ENCODE data around the gene LRPAP1.

Gene LRPAP1

DNA sequence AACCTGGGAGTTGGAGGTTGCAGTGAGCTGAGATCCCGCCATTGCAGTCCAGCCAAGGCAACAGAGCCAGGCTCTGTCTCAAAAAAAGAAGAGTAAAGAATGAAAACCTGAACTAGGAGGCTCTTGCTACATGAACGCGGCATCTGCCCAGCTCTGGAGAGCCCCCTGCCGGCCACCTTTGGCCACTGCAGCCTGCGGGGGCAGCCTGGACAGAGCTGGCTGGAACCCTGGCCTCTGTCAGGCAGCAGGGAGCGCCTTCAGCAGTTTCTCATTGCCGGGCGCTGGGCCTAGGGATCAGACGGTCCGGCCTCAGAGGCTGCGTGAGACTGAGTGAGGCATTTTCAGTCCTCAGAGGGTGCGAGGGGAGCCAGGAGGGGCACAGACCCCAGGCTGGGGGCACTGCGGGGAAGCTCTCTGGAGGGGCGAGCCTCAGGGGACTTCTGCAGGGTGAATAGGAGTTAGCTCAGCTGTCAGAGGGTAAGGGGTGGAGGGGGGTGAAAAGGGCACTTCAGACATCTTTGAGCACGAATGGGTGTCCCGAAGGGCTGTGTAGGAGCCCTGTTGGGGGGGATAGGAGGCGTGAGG, 51.6 kb downstream of the LRPAP1 start:
- peak; percentile 81 for ATAC-seq
- no peak for TF ChIP-seq ZNF70 (CRISPR knock-in tag; IDR thresholded peaks at IDR 0.05)
- TF ChIP-seq, protein P1, sequence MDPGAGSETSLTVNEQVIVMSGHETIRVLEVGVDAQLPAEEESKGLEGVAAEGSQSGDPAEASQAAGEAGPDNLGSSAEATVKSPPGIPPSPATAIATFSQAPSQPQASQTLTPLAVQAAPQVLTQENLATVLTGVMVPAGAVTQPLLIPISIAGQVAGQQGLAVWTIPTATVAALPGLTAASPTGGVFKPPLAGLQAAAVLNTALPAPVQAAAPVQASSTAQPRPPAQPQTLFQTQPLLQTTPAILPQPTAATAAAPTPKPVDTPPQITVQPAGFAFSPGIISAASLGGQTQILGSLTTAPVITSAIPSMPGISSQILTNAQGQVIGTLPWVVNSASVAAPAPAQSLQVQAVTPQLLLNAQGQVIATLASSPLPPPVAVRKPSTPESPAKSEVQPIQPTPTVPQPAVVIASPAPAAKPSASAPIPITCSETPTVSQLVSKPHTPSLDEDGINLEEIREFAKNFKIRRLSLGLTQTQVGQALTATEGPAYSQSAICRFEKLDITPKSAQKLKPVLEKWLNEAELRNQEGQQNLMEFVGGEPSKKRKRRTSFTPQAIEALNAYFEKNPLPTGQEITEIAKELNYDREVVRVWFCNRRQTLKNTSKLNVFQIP (CRISPR knock-in tag; IDR thresholded peaks at IDR 0.05; ENCODE audit: borderline replicate concordance, low read depth), result no peak
- TF ChIP-seq, protein P2, sequence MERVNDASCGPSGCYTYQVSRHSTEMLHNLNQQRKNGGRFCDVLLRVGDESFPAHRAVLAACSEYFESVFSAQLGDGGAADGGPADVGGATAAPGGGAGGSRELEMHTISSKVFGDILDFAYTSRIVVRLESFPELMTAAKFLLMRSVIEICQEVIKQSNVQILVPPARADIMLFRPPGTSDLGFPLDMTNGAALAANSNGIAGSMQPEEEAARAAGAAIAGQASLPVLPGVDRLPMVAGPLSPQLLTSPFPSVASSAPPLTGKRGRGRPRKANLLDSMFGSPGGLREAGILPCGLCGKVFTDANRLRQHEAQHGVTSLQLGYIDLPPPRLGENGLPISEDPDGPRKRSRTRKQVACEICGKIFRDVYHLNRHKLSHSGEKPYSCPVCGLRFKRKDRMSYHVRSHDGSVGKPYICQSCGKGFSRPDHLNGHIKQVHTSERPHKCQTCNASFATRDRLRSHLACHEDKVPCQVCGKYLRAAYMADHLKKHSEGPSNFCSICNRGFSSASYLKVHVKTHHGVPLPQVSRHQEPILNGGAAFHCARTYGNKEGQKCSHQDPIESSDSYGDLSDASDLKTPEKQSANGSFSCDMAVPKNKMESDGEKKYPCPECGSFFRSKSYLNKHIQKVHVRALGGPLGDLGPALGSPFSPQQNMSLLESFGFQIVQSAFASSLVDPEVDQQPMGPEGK (CRISPR knock-in tag; IDR thresholded peaks at IDR 0.05; ENCODE audit: borderline replicate concordance), result no peak
- TF ChIP-seq ZFP3 (CRISPR knock-in tag; IDR thresholded peaks at IDR 0.05), result peak; percentile 93

DNA sequence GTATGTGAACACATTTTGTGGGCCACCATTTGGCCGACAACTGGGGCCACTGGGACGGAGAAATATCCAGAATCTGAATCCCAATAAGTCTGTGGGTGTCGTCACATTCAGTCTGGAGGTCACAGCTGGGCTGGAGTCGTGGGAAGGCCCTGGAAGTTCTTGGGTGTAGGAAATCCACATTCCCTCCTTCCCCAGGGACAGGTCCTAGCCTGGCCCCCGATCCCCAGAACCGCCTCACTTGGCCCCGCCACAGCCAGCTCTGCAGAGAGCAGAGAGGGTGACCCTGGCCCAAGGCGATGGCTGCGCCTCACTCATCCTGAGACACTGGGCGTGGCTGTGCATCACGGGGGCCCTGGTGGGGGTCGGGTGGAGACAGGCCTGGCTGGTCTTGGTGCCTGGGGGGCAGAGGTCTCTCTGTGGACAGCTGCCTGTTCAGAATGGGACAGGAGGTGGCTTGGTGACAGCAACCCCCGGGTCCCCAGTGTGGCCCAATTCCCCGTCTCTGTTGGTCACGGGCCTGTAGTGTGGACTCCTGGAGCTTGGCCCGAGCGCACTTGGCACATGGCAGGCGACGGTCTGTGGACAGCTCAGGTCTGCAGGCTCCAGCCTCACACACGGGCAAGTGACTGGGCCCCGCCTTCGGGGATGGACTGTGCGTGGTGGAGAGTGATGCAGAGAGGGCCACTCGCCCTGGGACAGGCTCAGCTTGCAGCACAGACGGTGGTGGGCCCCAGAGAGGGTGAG, 52.7 kb downstream of the LRPAP1 start:
- ATAC-seq, result no peak
- no peak for TF ChIP-seq RARB (CRISPR knock-in tag; IDR thresholded peaks at IDR 0.05)
- no peak for TF ChIP-seq TOX (CRISPR knock-in tag; IDR thresholded peaks at IDR 0.05; ENCODE audit: borderline replicate concordance)
- TF ChIP-seq, protein P3, sequence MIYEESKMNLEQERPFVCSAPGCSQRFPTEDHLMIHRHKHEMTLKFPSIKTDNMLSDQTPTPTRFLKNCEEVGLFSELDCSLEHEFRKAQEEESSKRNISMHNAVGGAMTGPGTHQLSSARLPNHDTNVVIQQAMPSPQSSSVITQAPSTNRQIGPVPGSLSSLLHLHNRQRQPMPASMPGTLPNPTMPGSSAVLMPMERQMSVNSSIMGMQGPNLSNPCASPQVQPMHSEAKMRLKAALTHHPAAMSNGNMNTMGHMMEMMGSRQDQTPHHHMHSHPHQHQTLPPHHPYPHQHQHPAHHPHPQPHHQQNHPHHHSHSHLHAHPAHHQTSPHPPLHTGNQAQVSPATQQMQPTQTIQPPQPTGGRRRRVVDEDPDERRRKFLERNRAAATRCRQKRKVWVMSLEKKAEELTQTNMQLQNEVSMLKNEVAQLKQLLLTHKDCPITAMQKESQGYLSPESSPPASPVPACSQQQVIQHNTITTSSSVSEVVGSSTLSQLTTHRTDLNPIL (CRISPR knock-in tag; IDR thresholded peaks at IDR 0.05; ENCODE audit: low read depth), result no peak
- no peak for TF ChIP-seq ZFP30 (CRISPR knock-in tag; IDR thresholded peaks at IDR 0.05)
- no peak for TF ChIP-seq BACH2 (CRISPR knock-in tag; IDR thresholded peaks at IDR 0.05; ENCODE audit: borderline replicate concordance)

DNA sequence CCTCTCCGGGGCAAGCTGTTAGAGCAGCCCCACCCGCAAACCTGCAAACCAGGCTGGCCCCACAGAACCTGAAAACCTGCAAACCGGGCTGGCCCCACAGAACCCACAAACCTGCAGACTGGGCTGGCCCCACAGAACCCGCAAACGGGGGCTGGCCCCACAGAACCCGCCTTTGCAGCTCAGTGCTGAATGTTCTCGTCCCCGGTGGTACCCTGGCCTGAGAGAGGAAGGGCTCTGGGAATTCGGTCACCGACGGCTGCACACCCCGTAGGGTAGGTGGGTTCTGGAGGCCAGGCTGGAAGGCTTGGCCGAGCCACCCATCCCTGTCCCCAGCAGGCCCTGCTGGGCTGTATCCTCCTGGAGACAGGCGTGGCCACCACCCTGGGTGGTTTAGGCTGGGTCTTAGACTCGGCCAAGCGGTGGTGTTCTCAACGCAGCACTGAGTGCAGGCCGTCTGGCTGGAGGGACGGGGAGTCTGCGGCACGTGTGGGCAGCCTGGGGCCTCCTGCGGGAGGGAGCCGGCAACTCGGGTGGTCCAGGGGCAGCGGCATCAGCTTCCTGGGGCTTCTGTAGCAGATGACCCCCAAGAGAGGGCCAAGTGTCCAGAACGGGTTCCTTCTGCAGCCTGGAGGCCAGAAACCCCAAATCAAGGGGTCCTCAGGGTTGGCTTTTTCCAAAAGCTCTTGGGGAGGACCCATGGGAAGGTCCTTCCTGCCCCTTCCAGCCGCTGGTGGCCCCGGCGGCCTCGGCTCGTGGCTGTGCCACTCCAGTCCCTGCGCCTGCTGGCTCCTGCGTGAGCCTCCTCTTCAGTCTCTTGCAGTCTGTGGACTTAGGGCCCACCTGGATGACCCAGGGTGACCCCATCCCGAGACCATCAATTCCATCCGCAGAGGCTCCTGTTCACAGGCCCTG, 53.5 kb downstream of the LRPAP1 start:
- ATAC-seq, result no peak
- TF ChIP-seq ZC3H10 (CRISPR knock-in tag; IDR thresholded peaks at IDR 0.05) (no peak), ZFP30 (CRISPR knock-in tag; IDR thresholded peaks at IDR 0.05) (no peak), ZNF8 (CRISPR knock-in tag; IDR thresholded peaks at IDR 0.05) (no peak), TOX (CRISPR knock-in tag; IDR thresholded peaks at IDR 0.05; ENCODE audit: borderline replicate concordance) (no peak), BACH2 (CRISPR knock-in tag; IDR thresholded peaks at IDR 0.05; ENCODE audit: borderline replicate concordance) (no peak), ESRRG (CRISPR knock-in tag; IDR thresholded peaks at IDR 0.05) (no peak), ZNF70 (CRISPR knock-in tag; IDR thresholded peaks at IDR 0.05) (no peak), PPARA (CRISPR knock-in tag; IDR thresholded peaks at IDR 0.05; ENCODE audit: borderline replicate concordance) (no peak), ISL1 (CRISPR knock-in tag; IDR thresholded peaks at IDR 0.05) (no peak), GLIS3 (CRISPR knock-in tag; IDR thresholded peaks at IDR 0.05) (no peak)
- TF ChIP-seq, protein P3 (CRISPR knock-in tag; IDR thresholded peaks at IDR 0.05; ENCODE audit: low read depth), result no peak

DNA sequence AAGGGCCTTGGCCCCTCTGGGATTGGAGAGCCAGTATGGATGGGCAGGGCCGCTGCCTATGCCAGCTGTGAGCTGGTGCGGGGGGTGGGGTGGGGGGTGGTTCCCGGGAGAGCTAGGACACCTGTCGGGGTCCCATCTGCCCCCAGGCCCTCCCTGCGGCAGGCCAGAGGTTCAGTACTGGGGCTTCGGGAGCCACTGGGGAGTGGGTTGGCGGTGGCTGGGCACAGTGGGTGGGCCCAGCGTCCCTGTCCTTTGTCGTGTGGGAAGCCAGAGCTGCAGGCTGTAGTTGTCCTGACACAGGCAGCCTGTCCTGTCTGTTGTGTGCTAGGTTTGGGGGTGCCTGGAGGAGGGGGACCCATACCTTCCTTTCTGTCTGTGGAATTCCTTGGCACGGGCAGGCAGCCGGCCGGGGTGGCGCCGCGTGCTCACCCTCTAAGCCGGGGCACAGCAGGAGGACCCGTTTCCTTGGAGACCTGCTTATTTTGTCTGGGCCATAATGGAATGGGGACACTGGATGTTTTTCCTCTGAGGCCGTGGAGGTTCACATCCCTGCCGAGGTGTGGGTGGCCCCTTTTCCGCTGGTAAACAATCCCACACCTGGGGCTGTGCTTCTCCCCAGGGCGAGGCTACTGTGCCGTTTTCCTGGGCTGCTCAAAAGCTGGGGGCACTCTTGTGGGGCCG, 54.3 kb downstream of the LRPAP1 start:
- ATAC-seq, result no peak
- TF ChIP-seq RARB (CRISPR knock-in tag; IDR thresholded peaks at IDR 0.05) (no peak), ZNF565 (CRISPR knock-in tag; conservative IDR thresholded peaks at IDR 0.05; ENCODE audit: low read depth) (no peak), GLIS3 (CRISPR knock-in tag; IDR thresholded peaks at IDR 0.05) (no peak), PPARA (CRISPR knock-in tag; IDR thresholded peaks at IDR 0.05; ENCODE audit: borderline replicate concordance) (no peak)
- TF ChIP-seq, protein P1 (CRISPR knock-in tag; IDR thresholded peaks at IDR 0.05; ENCODE audit: borderline replicate concordance, low read depth), result no peak
- TF ChIP-seq, protein P4, sequence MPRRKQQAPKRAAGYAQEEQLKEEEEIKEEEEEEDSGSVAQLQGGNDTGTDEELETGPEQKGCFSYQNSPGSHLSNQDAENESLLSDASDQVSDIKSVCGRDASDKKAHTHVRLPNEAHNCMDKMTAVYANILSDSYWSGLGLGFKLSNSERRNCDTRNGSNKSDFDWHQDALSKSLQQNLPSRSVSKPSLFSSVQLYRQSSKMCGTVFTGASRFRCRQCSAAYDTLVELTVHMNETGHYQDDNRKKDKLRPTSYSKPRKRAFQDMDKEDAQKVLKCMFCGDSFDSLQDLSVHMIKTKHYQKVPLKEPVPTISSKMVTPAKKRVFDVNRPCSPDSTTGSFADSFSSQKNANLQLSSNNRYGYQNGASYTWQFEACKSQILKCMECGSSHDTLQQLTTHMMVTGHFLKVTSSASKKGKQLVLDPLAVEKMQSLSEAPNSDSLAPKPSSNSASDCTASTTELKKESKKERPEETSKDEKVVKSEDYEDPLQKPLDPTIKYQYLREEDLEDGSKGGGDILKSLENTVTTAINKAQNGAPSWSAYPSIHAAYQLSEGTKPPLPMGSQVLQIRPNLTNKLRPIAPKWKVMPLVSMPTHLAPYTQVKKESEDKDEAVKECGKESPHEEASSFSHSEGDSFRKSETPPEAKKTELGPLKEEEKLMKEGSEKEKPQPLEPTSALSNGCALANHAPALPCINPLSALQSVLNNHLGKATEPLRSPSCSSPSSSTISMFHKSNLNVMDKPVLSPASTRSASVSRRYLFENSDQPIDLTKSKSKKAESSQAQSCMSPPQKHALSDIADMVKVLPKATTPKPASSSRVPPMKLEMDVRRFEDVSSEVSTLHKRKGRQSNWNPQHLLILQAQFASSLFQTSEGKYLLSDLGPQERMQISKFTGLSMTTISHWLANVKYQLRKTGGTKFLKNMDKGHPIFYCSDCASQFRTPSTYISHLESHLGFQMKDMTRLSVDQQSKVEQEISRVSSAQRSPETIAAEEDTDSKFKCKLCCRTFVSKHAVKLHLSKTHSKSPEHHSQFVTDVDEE (CRISPR knock-in tag; IDR thresholded peaks at IDR 0.05), result no peak
- TF ChIP-seq, protein P5, sequence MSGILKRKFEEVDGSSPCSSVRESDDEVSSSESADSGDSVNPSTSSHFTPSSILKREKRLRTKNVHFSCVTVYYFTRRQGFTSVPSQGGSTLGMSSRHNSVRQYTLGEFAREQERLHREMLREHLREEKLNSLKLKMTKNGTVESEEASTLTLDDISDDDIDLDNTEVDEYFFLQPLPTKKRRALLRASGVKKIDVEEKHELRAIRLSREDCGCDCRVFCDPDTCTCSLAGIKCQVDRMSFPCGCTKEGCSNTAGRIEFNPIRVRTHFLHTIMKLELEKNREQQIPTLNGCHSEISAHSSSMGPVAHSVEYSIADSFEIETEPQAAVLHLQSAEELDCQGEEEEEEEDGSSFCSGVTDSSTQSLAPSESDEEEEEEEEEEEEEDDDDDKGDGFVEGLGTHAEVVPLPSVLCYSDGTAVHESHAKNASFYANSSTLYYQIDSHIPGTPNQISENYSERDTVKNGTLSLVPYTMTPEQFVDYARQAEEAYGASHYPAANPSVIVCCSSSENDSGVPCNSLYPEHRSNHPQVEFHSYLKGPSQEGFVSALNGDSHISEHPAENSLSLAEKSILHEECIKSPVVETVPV (CRISPR knock-in tag; IDR thresholded peaks at IDR 0.05), result no peak
